Left forelimb (tissue), 1 donor: ENCODE results near the gene ATP6V0A4.
"Not testable (repeated sequence)": the region's sequence is repeated elsewhere in the genome, so short reads cannot be mapped to it uniquely, and the experiment has no call there.

Source experiments
- DNase-seq: peaks from one replicate; pipeline ENCODE4 v3.0.0-alpha.2; 2018; ENCODE audit warnings: low spot score

Gene ATP6V0A4

GRCh38 chr7:138750901-138751464 is 47.0 kb downstream of the ATP6V0A4 start:
- no peak for DNase-seq

GRCh38 chr7:138750473-138750872 is 47.5 kb downstream of the ATP6V0A4 start:
- DNase-seq = no peak

- no peak for DNase-seq
Observed at GRCh38 chr7:138749960-138750359, 48.0 kb downstream of the ATP6V0A4 start.

GRCh38 chr7:138748666-138749065 is 49.3 kb downstream of the ATP6V0A4 start:
- DNase-seq = no peak

- DNase-seq = no peak
Observed at GRCh38 chr7:138746073-138746472, 51.9 kb downstream of the ATP6V0A4 start.

DNA sequence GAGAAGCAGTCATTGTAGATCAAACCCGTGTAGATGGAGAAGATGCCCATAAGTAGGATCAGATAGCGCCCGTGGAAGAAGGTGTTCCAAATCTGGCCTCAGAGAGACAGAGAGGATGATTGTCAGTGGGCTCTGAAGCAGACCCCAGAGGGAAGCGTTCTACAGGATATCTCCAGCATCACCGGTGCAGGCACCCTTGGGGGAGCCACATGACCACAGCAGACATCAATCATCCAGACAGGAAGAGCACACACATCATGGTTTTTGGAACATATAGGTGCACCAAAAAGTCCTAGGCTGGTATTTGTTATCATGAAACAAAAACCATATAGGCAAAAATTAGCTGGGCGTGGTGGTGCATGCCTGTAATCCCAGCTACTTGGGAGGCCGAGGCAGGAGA is 52.8 kb downstream of the ATP6V0A4 start:
- no peak for DNase-seq

DNA sequence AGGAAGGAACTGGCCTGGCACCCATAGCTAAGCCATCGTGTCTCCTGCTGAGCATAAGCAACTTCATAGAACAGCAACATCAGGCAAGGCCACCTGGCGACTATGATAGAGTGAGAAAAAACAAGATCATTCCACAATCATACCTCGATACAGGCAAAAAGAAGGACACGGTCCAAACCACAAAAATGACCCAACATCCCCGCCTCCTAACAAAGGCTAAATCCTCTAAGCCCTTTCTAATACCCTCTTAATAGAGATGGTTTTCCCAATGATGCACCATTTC is 56.6 kb downstream of the ATP6V0A4 start:
- no peak for DNase-seq

GRCh38 chr7:138739859-138740258 is 58.1 kb downstream of the ATP6V0A4 start:
- no peak for DNase-seq

- DNase-seq = peak; percentile 86
Observed at GRCh38 chr7:138738551-138739335, 59.3 kb downstream of the ATP6V0A4 start.

DNA sequence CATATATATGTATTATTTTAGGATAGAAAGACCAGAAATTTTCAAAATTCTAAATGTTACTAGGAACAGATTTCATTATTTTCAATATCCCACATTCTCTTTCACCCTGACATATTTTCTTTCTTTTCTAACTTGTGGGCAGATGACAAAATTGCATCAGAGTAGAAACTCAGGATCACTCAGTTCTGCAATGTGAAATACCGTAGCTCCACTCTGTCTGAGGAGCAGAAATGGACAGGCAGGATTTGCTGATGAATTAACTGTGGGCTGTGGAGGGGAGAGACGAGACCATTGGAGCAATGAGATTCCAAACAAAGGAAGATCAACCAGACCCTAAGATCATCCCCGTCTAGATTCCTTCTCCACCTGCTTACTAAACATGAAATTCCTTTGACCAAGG is 59.9 kb downstream of the ATP6V0A4 start:
- DNase-seq = no peak

DNA sequence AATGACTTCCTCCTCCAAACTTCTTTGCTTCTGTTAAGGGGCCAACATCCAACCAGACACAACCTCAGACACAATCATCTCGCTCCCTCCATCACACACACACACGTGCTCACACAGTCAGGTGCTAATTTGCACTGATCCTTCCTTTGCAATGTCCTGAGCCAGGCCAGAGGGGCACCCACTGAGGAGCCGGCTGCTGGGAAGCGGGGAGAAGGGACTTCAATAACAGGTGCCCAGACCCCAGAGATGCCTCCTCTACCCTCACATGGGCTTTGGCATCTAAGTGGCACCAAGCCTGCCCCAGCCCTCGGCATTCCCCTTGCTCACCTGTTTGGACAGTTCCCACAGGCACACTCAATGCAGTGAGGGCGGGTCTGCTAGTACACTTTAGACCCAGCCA is 62.6 kb downstream of the ATP6V0A4 start:
- DNase-seq = no peak

DNA sequence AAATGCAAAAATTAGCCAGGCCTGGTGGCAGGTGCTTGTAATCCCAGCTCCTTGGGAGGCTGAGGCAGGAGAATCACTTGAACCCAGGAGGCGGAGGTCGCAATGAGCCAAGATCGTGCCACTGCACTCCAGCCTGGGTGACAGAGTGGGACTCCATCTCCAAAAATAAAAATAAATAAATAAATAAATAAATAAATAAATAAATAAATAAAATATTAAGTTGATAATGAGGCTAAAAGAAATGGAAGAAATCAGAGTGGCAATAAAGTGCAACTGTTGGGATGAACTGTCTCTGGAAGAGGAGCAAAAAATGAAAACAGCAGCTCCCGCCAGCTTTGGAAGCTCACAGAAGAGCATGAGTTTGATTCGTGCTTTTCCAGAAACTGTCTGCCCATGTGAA is 66.3 kb downstream of the ATP6V0A4 start:
- DNase-seq = not testable (repeated sequence)

- no peak for DNase-seq
Observed at GRCh38 chr7:138729444-138729843, 68.6 kb downstream of the ATP6V0A4 start.

- no peak for DNase-seq
Observed at GRCh38 chr7:138727336-138728099, 70.5 kb downstream of the ATP6V0A4 start.

DNA sequence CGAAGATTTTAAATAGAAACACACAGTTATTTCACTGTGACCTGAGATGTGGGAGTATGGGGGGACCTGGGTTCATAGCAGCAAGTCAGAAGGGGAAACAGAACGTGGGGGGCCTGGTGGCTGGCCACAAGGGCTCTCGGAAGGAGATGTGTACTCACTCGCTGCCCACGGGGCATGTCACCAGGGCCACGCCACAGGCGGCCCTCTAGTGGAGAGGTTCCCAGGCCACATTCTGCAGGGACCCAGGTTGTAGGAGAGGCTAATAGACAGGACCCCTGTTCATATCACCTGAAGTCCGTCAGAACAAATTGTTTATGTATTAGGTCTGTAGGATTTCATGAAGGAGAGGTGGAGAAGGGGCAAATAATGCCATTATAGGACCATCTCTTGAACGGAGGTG is 71.7 kb downstream of the ATP6V0A4 start:
- no peak for DNase-seq

- DNase-seq = no peak
Observed at GRCh38 chr7:138720286-138720685, 77.7 kb downstream of the ATP6V0A4 start.

- DNase-seq = no peak
Observed at GRCh38 chr7:138716889-138717288, 81.1 kb downstream of the ATP6V0A4 start.

GRCh38 chr7:138713191-138713590 is 84.8 kb downstream of the ATP6V0A4 start:
- no peak for DNase-seq

DNA sequence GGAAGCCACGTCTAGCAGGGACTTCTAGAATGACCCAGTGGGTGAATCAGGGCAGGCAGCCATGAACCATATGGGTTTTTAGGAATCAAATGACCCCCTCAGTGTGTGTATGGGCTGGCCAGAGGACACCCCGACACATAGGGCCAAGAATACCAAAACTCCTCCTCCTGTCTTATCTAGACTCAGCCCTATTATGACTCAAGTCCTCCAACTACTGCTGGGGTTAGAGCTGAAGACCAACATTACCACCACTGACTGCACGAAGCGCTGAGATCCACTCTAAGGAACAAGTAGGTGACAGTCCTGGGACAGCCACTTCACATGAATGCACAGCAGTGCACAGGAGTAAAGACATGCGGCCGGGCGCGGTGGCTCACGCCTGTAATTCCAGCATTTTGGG is 85.3 kb downstream of the ATP6V0A4 start:
- DNase-seq = no peak

GRCh38 chr7:138710536-138711385 is 87.2 kb downstream of the ATP6V0A4 start:
- no peak for DNase-seq

GRCh38 chr7:138705167-138705566 is 92.8 kb downstream of the ATP6V0A4 start:
- no peak for DNase-seq

GRCh38 chr7:138701537-138701923 is 96.5 kb downstream of the ATP6V0A4 start:
- DNase-seq = no peak
